ENCODE results near the gene HS3ST4. TPM values are rescaled to one million over a fixed set of nuclear protein-coding genes. Genes with fewer than 3 reads are reported as not detected.
"Not testable (repeated sequence)": the region's sequence is repeated elsewhere in the genome, so short reads cannot be mapped to it uniquely, and the experiment has no call there.

Gene HS3ST4
- total and polyA plus RNA-seq, 2 donors (not counting 3 experiments of a cell fraction or from before 2014, with no cell fraction given) = not detected

DNA sequence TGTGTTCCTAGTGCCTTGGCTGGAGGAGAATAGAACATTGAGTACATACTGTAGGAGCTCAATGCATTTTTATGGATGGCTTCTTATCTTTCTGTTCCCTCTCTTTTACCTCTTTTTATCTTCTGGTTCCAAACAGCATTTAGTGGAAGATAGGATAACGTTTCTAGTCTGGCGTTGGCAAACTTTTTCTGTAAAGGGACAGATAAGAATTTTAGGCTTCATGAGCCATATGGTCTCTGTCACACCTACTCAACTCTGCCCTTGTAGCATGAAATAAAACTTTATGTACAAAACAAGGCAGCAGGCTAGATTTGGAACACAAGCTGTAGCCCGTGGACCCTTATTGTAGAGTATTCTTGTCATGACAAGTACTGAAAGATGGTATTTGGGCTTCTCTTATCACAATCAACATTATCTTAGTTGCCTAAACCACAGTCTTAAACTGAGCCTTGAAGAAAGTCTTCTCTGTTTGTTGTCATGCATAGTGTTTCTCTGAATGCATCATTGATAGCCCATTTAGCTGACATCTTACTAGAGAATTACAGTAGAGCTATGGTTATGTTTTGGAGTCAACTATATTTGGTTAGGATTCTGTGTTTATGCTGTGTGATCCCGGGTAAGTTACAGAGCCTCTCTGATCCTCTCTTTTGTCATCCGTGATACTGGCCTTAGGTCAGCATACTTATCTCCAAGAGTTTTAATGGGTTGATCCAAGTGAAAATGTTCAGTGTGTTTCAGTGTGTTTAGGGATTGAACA, 80.2 kb downstream of the HS3ST4 start:
- no TSS peak for BruUV-seq (replicated peaks)
- no peak for FAIRE-seq
- POLR2A ChIA-PET = no interaction called here

GRCh38 chr16:25776214-25776613, 84.5 kb downstream of the HS3ST4 start:
- H3K9me1 ChIP-seq (replicated peaks; ENCODE audit: control insufficient read depth, extremely low read depth, insufficient read depth, low read length); intact Hi-C loops (cut with micrococcal nuclease); CTCF ChIA-PET; H3K36me3 ChIP-seq (ENCODE audit: control insufficient read depth in 2 of 2, extremely low read depth in 1 of 2, insufficient read depth in 2 of 2, low read length in 2 of 2); H3K9ac ChIP-seq (replicated peaks; ENCODE audit: extremely low read depth, insufficient read depth, low read length); H4K20me1 ChIP-seq (replicated peaks; ENCODE audit: control insufficient read depth, extremely low read depth, insufficient read depth, low read length); BruUV-seq (replicated peaks); H3K4me2 ChIP-seq (ENCODE audit: insufficient read depth, low read length); DNase-seq (ENCODE audit: low read depth, low spot score); dilution Hi-C loops (cut with MboI; ENCODE audit: extremely low pct_ligation_motif_present, low sequenced_read_pairs); H3K4me3 ChIP-seq (replicated peaks in 1 of 3; ENCODE audit: insufficient read depth in 1 of 3, low read depth in 1 of 3, low read length in 3 of 3); H2AFZ ChIP-seq (ENCODE audit: low read depth, low read length); H3K27me3 ChIP-seq (ENCODE audit: control insufficient read depth in 2 of 2, insufficient read depth in 2 of 2, low read length in 2 of 2); POLR2A ChIA-PET; H3K27ac ChIP-seq (ENCODE audit: insufficient read depth, low read depth, low read length); H3K4me1 ChIP-seq (ENCODE audit: control insufficient read depth, extremely low read depth, insufficient read depth, low read length); FAIRE-seq; H3K79me2 ChIP-seq (ENCODE audit: control insufficient read depth, insufficient read depth, low read length): not testable (repeated sequence)
- peaks cover 11% of the 10 kb centered on the region for H3K9me3 ChIP-seq (replicated peaks; ENCODE audit: control insufficient read depth, insufficient read depth, low read length)

More for the DNA sequence above, 80.2 kb downstream of the HS3ST4 start:
- Histone ChIP-seq H3K4me1 (ENCODE audit: control insufficient read depth, extremely low read depth, insufficient read depth, low read length) (no peaks in the 10 kb centered on the region), H3K4me3 (replicated peaks in 1 of 3; ENCODE audit: insufficient read depth in 1 of 3, low read depth in 1 of 3, low read length in 3 of 3) (no peak overlapping the region), H3K79me2 (ENCODE audit: control insufficient read depth, insufficient read depth, low read length) (no peaks in the 10 kb centered on the region), H3K27ac (ENCODE audit: insufficient read depth, low read depth, low read length) (no peak overlapping the region), H3K9ac (replicated peaks; ENCODE audit: extremely low read depth, insufficient read depth, low read length) (no peak overlapping the region), H3K9me3 (replicated peaks; ENCODE audit: control insufficient read depth, insufficient read depth, low read length) (peaks cover 8% of the 10 kb centered on the region), H3K27me3 (ENCODE audit: control insufficient read depth in 2 of 2, insufficient read depth in 2 of 2, low read length in 2 of 2) (no peaks in the 10 kb centered on the region), H4K20me1 (replicated peaks; ENCODE audit: control insufficient read depth, extremely low read depth, insufficient read depth, low read length) (no peaks in the 10 kb centered on the region), H2AFZ (ENCODE audit: low read depth, low read length) (no peak overlapping the region), H3K4me2 (ENCODE audit: insufficient read depth, low read length) (no peak overlapping the region), H3K36me3 (ENCODE audit: control insufficient read depth in 2 of 2, extremely low read depth in 1 of 2, insufficient read depth in 2 of 2, low read length in 2 of 2) (no peaks in the 10 kb centered on the region), H3K9me1 (replicated peaks; ENCODE audit: control insufficient read depth, extremely low read depth, insufficient read depth, low read length) (no peaks in the 10 kb centered on the region)
- intact Hi-C loops (cut with micrococcal nuclease) (no loop called here), dilution Hi-C loops (cut with MboI; ENCODE audit: extremely low pct_ligation_motif_present, low sequenced_read_pairs) (no loop called here)
- CTCF ChIA-PET = no interaction called here
- DNase-seq (ENCODE audit: low read depth, low spot score) = no peak
- no peak for TF ChIP-seq CTCF (IDR thresholded peaks at IDR 0.05; ENCODE audit: extremely low read depth in 1 of 2, insufficient read depth in 1 of 2, low read depth in 1 of 2, low read length in 2 of 2)

All from endothelial cell of umbilical vein (primary cell).